GM21447 (cell line): ENCODE data around the gene TMEM231.
"Not testable (repeated sequence)": the region's sequence is repeated elsewhere in the genome, so short reads cannot be mapped to it uniquely, and the experiment has no call there.

Experiments used
- ATAC-seq: cut with Tn5 transposase; IDR thresholded peaks from one replicate; pipeline ENCODE4 v1.9.1; 2021; ENCODE audit not compliant: unreplicated experiment

Gene TMEM231

GRCh38 chr16:75532791-75533190, 23.3 kb downstream of the TMEM231 start:
- no peak for ATAC-seq

GRCh38 chr16:75532142-75532765, 23.8 kb downstream of the TMEM231 start:
- no peak for ATAC-seq

- no peak for ATAC-seq
Measured at GRCh38 chr16:75529959-75530358, 26.1 kb downstream of the TMEM231 start.

- no peak for ATAC-seq
Measured at GRCh38 chr16:75529056-75529905, 26.8 kb downstream of the TMEM231 start.

- no peak for ATAC-seq
Measured at GRCh38 chr16:75527825-75528299, 28.2 kb downstream of the TMEM231 start.

DNA sequence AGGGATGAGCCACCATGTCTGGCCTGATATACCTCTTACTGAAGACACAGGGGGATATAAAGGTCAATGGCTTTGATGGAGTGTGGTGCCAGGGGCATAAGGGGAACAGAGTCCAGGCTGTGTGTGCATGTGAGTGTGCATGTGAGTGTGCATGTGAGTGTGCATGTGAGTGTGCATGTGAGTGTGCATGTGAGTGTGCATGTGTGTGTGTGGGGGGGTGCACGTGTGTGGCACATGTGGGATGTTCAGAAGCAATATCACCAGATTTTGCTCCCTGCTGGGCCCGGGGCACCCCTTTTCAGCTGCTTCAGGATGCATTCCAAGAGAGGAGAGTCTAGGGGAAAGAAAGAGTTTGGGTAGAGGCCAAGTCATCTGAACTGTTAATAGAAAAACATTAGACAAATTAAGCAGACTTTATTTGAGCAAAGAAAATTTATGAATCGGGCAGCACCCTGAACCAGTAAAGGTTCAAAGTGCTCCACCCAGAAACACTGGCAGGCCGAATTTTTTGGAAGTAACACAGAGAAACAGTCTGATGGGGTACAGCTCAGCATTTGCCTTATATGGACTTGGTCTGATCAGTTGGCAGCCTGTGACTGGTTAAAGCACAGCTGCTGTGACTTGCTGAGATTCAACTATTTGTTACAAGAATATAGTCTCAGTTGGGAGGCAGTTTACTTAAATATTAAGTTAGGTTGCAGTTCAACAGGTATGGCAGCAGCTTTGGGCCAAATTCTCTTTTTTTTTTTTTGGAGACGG, 29.8 kb downstream of the TMEM231 start:
- ATAC-seq, result no peak

DNA sequence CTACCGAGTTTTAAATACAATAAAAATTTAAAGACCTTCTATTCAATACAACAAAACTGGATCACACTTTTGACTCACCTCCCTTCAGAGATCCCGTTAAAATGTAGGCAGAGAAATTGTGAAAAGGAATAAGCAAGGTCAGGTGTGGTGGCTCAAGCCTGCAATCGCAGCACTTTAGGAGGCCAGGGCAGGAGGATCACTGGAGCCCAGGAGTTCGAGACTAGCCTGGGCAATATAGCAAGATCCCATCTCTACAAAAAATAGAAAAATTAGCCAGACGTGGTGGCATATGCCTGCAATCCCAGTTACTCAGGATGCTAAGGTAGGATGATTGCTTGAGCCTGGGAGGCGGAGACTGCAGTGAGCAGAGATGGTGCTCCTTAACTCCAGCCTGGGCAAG, 36.9 kb downstream of the TMEM231 start:
- ATAC-seq, result no peak

GRCh38 chr16:75516189-75516966, 39.7 kb downstream of the TMEM231 start:
- ATAC-seq, result peak; percentile 25

- no peak for ATAC-seq
Measured at GRCh38 chr16:75514296-75514695, 41.8 kb downstream of the TMEM231 start.

DNA sequence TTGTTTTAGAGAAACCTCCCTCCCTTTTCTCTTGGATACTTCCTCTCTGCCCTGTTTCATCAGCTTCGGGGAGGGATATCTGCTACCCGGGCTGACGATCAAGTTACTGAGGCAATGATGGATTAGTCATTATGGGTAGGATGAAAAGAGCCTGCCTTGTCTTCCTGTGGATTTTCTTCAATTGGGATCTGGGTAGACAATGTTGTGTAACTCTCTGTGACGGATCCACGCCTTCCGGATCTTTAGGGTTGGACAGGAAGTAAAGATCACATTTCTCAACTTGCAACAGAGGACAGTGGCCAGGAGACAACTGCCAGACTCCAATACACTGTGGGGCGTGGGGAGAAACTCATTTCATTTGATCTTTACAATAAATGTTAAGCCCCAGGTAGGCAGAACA, 49.5 kb downstream of the TMEM231 start:
- ATAC-seq, result no peak

DNA sequence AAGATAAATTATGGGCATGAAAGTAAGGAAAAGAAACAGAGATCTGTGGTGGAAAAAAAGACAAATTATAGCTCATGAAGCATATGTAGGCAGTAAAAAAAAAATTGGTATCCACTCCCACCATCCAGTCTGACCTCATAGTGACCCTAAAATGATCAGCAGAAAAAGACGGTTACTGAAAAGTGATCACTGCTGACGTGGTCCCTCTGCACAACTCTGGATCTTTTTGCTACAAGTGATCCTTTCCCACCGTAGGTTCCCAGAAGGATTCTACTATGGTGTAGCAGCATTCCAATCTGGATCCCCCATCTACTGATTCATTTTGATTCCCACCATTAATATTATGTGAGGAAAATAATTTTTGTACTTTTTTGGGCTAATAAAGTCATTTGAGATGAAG, 49.9 kb downstream of the TMEM231 start:
- no peak for ATAC-seq

- no peak for ATAC-seq
Measured at GRCh38 chr16:75503801-75504200, 52.3 kb downstream of the TMEM231 start.

GRCh38 chr16:75502916-75503605, 53.0 kb downstream of the TMEM231 start:
- ATAC-seq, result no peak

- ATAC-seq, result not testable (repeated sequence)
Measured at GRCh38 chr16:75501820-75502219, 54.2 kb downstream of the TMEM231 start.

- no peak for ATAC-seq
Measured at GRCh38 chr16:75501359-75501758, 54.7 kb downstream of the TMEM231 start.

DNA sequence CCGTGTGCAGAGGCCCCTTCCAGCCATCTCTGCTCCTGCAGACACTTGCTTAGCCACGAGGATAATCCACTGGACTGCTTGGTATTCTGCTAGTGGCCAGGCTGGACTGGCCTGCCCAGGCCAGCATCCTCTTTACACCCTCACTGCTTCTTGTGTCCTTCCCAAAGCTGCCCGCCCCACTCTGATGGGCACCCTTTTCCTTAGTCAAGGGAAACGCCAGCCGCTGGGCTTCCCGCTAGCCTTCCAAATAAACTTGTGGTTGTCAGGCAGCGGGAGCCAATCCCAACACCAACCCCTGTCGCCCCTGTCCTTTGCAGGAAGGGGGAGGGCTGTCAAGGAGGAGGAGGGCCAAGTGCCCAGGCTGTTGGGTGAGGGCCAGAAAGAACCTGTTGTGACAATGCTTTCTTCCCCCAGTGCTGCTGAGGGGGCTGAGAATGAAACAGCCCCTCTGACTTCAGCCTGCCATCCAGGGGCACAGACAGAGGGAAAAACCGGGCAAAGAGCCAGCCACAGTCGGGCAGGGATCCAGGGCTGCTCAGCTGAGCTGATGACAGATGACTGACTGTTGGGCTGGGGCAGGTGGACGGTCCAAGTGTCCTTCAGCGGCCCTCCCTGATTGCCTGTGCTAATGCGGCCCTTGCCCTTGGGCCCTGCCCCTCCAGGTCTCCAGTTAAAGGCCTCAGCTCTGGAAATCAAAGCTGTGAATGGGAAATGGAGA, 57.3 kb downstream of the TMEM231 start:
- ATAC-seq, result not testable (repeated sequence)

- ATAC-seq, result no peak
Measured at GRCh38 chr16:75497558-75497957, 58.5 kb downstream of the TMEM231 start.

DNA sequence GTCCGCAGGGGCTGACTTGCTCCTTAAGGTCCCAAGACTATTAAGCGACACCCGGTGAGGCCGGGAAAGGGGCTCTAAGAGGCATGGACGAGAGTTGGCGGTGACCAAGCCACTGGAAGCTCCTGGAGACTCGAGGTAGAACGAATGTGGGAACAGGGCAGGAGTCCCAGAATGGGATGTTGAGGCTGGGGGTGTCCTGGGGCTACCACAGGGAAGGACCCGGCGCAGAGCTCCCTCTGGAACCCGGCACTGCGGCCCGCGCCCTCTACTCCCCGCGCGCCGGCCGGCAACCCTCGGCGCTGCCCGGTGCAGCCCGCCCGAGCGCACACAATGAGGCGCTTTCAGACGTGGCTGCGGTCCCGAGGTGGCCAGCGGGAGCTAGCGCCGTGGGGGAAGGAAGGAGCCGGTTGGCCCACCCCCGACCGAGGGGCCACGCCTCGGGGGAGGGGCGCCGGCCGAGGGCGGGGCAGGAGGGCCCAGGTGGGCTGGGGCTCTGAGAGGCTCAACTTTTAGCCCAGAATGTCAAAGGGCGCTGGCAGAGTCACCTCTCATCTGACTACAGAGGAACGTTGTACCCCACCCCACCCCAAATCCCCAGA, 60.9 kb downstream of the TMEM231 start, which contains the start of gene CHST6:
CHST6 (minus strand) TSS at position 366 of the 599 bp plus-strand sequence. CDS start 15,613 bp downstream, outside the sequence.
- ATAC-seq, result peak; percentile 62

- no peak for ATAC-seq
Measured at GRCh38 chr16:75494661-75495075, 61.4 kb downstream of the TMEM231 start.
